GM18858 (cell line): ENCODE results near the gene ANO9.
"Not testable (repeated sequence)": the region's sequence is repeated elsewhere in the genome, so short reads cannot be mapped to it uniquely, and the experiment has no call there.

ENCODE experiments used
- ATAC-seq: cut with Tn5 transposase; IDR thresholded peaks from one replicate; pipeline ENCODE4 v1.9.1; 2021; ENCODE audit not compliant: unreplicated experiment

The ANO9 gene

GRCh38 chr11:437228-437870 is 4.5 kb downstream of the ANO9 start:
- no peak for ATAC-seq

- not testable (repeated sequence) for ATAC-seq
Measured at GRCh38 chr11:434999-435740, 6.6 kb downstream of the ANO9 start.

- no peak for ATAC-seq
Measured at GRCh38 chr11:434496-434895, 7.3 kb downstream of the ANO9 start.

GRCh38 chr11:433641-434040 is 8.2 kb downstream of the ANO9 start:
- ATAC-seq = no peak

GRCh38 chr11:433111-433510 is 8.7 kb downstream of the ANO9 start:
- ATAC-seq = no peak

- no peak for ATAC-seq
Measured at GRCh38 chr11:432501-433100, 9.2 kb downstream of the ANO9 start.

- no peak for ATAC-seq
Measured at GRCh38 chr11:431921-432320, 9.9 kb downstream of the ANO9 start.

GRCh38 chr11:429931-430456 is 11.8 kb downstream of the ANO9 start:
- ATAC-seq = no peak

GRCh38 chr11:429391-429790 is 12.4 kb downstream of the ANO9 start:
- ATAC-seq = no peak

GRCh38 chr11:428295-428694 is 13.5 kb downstream of the ANO9 start:
- no peak for ATAC-seq

GRCh38 chr11:426851-427250 is 15.0 kb downstream of the ANO9 start:
- ATAC-seq = no peak

GRCh38 chr11:425301-425700 is 16.5 kb downstream of the ANO9 start:
- no peak for ATAC-seq

- not testable (repeated sequence) for ATAC-seq
Measured at GRCh38 chr11:424766-425165, 17.0 kb downstream of the ANO9 start.

GRCh38 chr11:424232-424631 is 17.6 kb downstream of the ANO9 start:
- no peak for ATAC-seq

- no peak for ATAC-seq
Measured at GRCh38 chr11:422249-422656, 19.6 kb downstream of the ANO9 start.

GRCh38 chr11:420911-421321 is 20.9 kb downstream of the ANO9 start:
- no peak for ATAC-seq

- ATAC-seq = no peak
Measured at GRCh38 chr11:420054-420910, 21.5 kb downstream of the ANO9 start.

- no peak for ATAC-seq
Measured at GRCh38 chr11:419248-420005, 22.4 kb downstream of the ANO9 start.

GRCh38 chr11:418343-419247 is 23.2 kb downstream of the ANO9 start:
- ATAC-seq = no peak
